Lower leg skin (tissue), 4 donors: ENCODE data around the gene HOXD10. TPM values are rescaled to one million over a fixed set of nuclear protein-coding genes. Genes with fewer than 3 reads are reported as not detected.

Source experiments
- DNase-seq, 2 donors: peaks; one replicate each; pipeline ENCODE4 v3.0.0-alpha.2; 2019; ENCODE audit warnings: low spot score in 2 of 2
- H3K4me3 ChIP-seq: fragments of 200-600 bp; sonication (generic); 2 replicates; pipeline ENCODE4 v1.5.1; 2017; ENCODE audit warnings: mild to moderate bottlenecking, low read depth; ENCODE audit not compliant: poor library complexity, severe bottlenecking
- POLR2A ChIP-seq, 2 donors: fragments of 450-650 bp; IDR thresholded peaks; one replicate each; pipeline ENCODE4 v1.6.1; 2016 to 2017; ENCODE audit warnings: antibody characterized with exemption in 2 of 2, mild to moderate bottlenecking in 1 of 2, moderate library complexity in 1 of 2
- WGBS, 2 donors: methylation state at CpG; one replicate each; pipeline ENCODE4 v1.1.5; 2018; 5-methylcytosine and 5-hydroxymethylcytosine counted together
- intact Hi-C: fragments of 100-400 bp; cut with DNase I; formaldehyde crosslinking; loops from one replicate; pipeline ENCODE4 v1.15.0; 2023; ENCODE audit warnings: low total_unique reads
- total RNA-seq, 4 donors: library from RNA; depleted of rRNA; stranded (reverse); fragments of >200 nt; gene quantifications; one replicate each; pipeline ENCODE4 v1.1.0, GENCODE V29; 2016
- TF ChIP-seq, protein P1 (sequence below), 3 donors: fragments of 450-650 bp; IDR thresholded peaks; one replicate each; pipeline ENCODE4 v1.5.1; 2016; ENCODE audit warnings: antibody characterized with exemption in 3 of 3, mild to moderate bottlenecking in 3 of 3, moderate library complexity in 2 of 3

HOXD10 gene
- total RNA-seq, 4 donors from 2014 or later = 0.29 to 3.1 (median 1.4) TPM; not detected in 1

DNA sequence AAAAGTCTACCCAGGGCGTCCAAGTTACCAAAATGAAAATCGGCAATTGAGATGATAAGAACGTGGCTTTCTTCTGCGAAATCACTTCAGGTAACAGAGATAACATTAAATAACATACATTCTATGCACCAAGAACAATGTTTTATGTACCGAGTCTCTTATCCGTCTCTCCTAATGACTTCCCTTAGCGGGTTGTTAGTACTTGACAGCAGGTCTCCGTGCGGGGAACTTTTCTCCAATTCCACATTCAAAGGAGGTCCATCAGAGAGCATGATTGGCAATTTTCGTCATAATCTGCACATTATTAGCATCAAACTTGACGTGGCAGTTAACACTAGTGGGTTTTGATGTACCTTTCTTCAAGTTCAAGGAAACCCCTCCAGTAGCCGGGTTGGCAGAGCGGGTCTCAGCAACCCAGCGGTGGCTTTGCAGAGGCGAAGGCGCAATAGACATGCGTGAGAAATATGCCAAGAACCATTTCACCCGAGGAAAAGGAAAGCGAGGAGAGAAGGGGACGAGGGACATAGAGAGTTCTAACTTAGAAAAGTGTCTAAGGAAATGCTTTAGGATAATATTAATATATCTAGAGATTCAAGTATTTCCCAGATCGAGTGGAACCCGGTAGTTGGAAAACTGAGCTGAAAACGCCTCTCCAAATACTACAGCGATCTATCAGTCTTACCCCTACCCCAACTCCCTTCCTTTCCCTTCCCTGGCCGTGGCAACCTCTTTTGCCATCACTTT lies 37.9 kb upstream of the HOXD10 start:
- no peak overlapping the region for H3K4me3 ChIP-seq
- no peak for TF ChIP-seq POLR2A (IDR thresholded peaks at IDR 0.05)
- TF ChIP-seq, protein P1, sequence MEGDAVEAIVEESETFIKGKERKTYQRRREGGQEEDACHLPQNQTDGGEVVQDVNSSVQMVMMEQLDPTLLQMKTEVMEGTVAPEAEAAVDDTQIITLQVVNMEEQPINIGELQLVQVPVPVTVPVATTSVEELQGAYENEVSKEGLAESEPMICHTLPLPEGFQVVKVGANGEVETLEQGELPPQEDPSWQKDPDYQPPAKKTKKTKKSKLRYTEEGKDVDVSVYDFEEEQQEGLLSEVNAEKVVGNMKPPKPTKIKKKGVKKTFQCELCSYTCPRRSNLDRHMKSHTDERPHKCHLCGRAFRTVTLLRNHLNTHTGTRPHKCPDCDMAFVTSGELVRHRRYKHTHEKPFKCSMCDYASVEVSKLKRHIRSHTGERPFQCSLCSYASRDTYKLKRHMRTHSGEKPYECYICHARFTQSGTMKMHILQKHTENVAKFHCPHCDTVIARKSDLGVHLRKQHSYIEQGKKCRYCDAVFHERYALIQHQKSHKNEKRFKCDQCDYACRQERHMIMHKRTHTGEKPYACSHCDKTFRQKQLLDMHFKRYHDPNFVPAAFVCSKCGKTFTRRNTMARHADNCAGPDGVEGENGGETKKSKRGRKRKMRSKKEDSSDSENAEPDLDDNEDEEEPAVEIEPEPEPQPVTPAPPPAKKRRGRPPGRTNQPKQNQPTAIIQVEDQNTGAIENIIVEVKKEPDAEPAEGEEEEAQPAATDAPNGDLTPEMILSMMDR (IDR thresholded peaks at IDR 0.05) = no peak
- 9 to 13% methylated on average over 25 of the region's 25 CpGs for WGBS, 2 donors
- DNase-seq = no peak
- intact Hi-C loops = no loop called here

DNA sequence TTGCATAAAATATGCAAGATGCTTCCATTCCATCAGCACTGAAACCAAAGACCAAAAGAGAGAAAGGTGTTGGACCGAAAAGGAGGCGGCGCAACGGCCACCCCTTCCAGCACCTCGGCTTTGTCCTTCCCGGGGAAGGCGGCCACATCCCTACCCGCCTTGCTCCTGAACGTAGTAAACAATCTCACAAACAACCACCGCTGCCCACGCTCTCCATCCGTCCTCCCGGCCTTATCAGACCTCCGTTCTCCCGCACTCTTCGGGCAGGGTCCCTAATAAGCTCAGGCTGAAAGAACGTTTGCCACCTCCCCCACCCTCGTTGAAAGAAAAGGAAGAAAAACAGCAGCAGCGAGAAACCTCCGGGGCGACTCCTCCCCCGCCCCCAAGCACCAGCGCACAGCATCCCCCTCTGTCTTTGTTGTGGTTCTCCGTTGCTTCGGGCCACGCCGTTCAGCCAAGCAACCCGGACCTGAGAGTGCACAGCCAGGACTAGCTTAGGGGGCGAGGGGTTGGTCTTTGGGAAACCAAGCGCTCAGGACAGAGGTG lies 37.2 kb upstream of the HOXD10 start:
- no peak for DNase-seq
- intact Hi-C loops = no loop called here
- 5 to 8% methylated on average over 30 of the region's 30 CpGs for WGBS, 2 donors
- TF ChIP-seq POLR2A (IDR thresholded peaks at IDR 0.05) = no peak
- TF ChIP-seq, protein P1 (IDR thresholded peaks at IDR 0.05) = no peak
- no peak overlapping the region for H3K4me3 ChIP-seq

DNA sequence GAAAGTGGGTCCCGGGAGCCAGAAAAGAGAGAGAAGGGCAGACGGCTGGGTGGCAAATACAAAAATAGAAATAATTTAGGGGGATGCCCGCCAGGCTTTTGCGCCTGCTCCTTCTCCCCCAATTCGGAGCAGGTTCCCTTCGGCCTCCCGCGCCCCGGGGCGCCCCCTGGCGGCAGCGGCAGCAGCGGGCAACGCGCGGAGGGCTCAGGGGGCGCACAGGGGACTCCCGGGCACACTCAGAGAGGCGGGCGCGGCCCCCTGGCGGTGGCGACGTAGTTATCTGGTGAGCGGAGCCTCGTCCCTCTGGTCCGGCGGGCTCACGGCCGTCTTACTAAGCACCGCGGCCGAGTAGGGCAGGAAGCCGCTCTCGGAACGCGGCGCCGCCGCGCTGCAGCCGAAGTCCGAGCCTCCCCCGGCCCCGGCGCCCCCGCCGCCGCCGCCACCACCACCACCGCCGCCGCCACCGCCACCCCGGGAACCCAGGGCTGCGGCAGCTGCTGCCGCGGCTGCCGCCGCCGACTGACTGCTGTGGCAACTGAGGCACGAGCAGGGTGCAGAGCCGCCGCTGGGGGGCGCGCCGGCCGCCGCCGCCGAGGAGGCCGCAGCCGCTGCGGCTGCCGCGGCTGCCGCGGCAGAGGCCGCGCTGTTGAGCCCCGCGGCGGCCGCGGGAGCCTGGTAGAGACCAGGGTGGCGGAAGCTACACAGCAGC lies 36.6 kb upstream of the HOXD10 start:
- H3K4me3 ChIP-seq = no peak overlapping the region
- WGBS, 2 donors = 3 to 4% methylated on average over 34 to 36 of the region's 86 CpGs
- intact Hi-C loops = no loop called here
- no peak for TF ChIP-seq POLR2A (IDR thresholded peaks at IDR 0.05)
- TF ChIP-seq, protein P1 (IDR thresholded peaks at IDR 0.05) = no peak
- no peak for DNase-seq

DNA sequence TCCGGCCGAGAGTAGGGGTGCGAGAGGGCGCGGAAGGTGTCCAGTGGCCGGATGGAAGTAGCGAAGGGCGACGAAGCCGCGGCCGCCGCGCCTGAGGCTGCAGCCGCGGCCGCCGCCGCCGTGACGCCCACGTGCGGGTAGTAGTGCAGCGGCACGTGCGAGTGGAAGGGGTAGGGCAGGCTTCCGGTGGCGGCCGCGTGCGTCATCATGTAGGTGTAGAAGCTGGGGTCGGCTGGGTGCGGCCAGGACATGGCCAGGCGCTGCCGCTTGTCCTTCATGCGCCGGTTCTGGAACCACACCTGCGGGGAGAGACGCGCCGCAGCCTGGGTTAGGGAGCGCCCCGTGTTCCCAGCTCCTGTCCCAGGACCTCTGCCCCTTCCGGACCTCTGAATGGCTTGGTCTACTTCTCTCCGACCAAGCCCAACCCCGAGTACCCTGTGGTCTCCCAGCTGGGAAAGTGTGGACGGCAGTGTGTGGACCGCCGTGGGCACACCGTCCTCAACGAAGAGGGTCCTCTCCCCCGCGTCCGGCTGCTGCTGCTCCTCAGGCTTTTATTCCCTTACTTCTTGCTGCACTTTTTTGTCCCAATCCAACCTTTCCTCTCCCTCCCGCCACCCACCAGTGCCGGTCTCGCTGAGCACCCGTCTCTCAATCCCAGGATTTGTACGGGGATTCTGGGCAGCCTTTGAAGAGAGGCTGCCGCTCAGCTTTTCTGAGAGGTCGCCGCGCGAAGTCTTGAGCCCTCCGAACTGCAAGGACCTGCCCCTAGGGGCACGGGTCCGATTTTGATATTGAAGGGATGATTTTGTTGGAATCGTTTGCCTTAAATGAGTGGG lies 35.8 kb upstream of the HOXD10 start:
- 9 to 15% methylated on average over 38 to 67 of the region's 68 CpGs for WGBS, 2 donors
- H3K4me3 ChIP-seq = no peak overlapping the region
- intact Hi-C loops = no loop called here
- TF ChIP-seq, protein P1 (IDR thresholded peaks at IDR 0.05) = no peak
- no peak for TF ChIP-seq POLR2A (IDR thresholded peaks at IDR 0.05)
- peak in 1 of 2 donors; percentile 64 for DNase-seq

DNA sequence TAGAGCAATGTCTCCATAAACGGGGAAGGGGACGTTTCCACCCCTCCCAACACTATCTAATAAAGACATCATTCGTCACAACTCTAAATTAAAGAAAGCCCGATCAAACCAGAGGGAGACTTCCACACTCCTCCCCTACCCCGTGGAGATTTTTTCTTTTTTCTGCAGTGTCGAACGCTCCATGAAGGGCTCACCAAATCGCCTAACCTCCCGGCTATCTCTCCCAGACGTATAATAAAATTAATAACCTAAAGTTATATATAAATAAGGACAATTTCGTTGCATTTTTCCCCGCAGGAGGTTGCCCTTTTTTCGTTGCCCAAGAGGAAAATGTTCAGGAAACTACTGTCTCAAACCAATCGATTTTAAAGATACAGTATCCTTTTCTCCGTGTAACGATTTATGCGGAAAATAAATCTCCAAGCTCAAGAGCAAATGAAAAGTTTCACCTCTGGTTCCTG lies 35.2 kb upstream of the HOXD10 start:
- intact Hi-C loops = no loop called here
- no peak overlapping the region for H3K4me3 ChIP-seq
- TF ChIP-seq, protein P1 (IDR thresholded peaks at IDR 0.05) = no peak
- TF ChIP-seq POLR2A (IDR thresholded peaks at IDR 0.05) = no peak
- WGBS, 2 donors = 12 to 14% methylated on average over 17 of the region's 17 CpGs
- no peak for DNase-seq
